ENCODE measurements around the gene OLFML2A.

The OLFML2A gene

DNA sequence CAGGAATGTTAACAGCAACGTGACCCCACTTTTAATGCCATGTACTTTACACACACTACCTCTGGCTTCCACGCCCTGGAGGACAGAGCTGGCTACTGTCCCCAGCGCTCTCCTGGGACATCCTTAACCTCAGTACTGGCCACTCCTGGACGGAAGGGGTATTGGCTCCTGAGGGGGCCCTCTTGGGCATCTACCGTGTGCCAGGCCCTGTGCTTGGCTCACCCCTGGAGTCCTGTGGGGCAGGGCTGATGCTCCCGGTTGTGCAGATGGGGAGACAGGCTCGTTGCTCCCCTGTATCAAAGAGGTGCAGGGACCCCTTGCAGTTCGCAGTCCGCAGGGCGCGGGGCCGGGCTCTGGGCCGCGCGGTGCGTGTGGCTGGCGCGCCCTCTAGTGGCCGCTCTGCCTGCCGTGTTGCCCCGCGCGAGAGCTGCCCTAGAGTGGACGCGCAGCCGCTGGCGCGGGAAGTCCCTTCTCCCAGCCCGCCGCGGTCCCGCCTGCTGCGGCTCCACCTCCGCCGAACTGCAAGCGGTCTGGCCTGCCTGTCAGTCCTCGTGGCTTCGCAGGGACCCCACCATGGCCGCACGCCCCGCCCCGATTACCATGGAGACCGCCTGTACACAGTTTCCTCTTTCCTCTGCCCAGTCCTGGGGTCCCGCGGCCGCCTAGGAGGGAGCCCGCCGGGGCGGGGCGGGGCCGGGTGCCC is 76.0 kb downstream of the OLFML2A start, which contains the start of gene WDR38:
Gene WDR38 (plus strand): TSS at position 632 of the 703 bp plus-strand sequence. CDS start 72 bp downstream, outside the sequence.
- DNase-seq (ENCODE audit: low read depth, low spot score): peak; percentile 41

DNA sequence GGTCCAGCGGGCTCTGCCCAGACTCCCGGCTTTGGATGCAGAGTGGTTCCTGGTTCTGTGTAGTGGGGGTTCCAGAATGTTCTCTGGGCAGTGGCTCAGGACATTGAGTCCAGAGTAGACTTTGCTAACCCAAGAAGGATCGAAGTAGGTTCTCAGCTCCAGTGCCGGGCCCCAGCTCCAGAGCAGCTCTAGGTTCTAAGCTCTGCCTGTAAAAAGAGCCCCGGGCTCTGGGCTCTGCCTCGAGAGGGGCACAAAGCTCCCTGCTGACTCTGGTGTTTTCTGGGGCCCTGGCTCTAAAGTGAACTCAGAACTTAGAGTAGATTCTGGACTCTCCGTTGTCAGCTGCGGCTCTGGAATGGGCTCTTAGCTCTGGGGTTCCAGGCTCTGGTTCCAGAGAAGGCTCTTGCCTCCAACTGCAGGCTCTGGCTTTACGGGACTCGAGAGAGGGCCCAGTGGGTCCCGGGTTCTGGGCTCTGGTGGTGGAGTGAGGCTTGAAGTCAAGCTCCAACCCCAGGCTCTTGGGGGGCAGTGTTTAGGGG is 76.7 kb downstream of the OLFML2A start:
- DNase-seq (ENCODE audit: low read depth, low spot score): no peak

DNA sequence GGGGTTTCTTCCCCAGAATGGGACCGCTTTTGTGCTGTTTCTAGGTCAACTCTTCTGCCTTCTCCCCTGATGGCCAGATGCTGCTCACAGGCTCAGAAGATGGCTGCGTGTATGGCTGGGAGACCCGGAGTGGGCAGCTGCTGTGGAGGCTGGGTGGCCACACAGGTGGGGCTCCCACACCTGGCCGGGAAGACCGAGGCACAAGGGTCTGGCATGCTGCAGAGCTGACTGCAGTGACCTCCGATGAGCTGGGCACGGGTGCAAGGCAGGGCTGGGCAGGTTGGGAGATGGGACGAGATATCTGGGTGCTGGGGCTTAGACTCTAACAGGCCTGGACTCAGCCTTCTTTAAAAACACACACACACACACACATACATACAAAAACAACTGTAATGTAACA is 77.2 kb downstream of the OLFML2A start:
- DNase-seq (ENCODE audit: low read depth, low spot score): no peak

DNA sequence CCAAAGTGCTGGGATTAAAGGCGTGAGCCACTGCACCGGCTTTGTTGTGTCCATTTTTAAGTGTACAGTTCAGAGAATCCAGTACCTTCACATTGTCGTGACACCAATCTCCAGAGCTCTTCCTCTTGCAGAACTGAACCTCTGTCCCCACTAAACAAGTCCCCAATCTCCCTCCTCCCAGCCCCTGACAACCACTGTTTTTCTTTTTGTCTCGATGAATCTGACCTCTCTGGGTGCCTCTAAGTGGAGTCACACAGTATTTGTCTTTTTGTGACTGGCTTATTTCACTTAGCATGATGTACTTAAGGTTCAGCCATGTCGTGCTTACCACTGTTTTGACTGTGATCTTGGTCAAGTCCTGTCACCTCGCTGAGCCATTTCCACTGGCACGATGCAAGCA is 77.9 kb downstream of the OLFML2A start:
- DNase-seq (ENCODE audit: low read depth, low spot score): no peak

DNA sequence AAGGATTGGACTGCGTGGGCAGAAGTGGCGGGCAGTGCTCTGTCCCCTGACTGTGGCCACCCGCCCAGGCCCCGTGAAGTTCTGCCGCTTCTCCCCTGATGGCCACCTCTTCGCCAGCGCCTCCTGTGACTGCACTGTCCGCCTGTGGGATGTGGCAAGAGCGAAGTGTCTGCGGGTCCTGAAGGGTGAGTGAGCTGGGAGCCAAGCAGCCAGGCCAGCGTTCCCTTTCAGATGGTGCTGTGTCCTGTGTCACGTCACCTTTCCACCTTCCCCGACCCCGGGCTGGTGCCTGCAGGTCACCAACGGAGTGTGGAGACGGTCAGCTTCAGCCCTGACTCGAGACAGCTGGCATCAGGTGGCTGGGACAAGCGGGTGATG is 78.6 kb downstream of the OLFML2A start:
- DNase-seq (ENCODE audit: low read depth, low spot score): no peak

DNA sequence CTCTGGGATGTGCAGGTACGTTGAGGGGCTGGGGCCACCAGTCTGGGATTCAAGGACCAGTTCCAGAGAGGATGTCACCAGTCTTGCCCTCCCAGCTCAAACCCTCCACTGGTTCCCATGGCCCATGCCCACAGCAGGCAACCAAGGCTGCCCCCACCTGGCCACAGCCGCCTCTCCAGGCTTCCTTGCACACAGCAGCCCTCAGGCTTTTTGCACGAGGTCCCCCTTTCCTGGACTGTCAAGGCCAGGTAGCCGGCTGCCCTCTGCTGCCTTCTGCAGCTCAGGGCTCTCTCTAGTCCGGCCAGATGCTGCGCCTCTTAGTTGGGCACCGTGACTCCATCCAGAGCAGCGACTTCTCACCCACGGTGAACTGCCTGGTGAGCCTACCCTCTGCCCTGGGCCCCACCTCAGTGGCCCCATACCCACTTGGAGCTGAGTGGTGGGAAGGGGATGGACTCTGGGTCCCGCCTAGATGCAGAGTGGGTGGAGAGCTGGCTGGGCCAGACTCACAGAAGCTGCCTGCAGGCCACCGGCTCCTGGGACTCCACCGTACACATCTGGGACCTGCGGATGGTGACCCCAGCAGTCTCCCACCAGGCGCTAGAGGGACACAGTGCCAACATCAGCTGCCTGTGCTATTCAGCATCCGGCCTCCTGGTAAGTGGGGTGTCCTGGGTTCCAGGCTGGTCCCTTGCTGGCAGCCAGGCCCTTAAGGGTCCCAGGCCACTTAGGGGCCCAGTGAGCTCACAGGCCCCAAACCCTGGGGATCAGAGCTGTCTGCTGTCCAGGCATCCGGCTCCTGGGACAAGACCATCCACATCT is 79.2 kb downstream of the OLFML2A start:
- DNase-seq (ENCODE audit: low read depth, low spot score): no peak

DNA sequence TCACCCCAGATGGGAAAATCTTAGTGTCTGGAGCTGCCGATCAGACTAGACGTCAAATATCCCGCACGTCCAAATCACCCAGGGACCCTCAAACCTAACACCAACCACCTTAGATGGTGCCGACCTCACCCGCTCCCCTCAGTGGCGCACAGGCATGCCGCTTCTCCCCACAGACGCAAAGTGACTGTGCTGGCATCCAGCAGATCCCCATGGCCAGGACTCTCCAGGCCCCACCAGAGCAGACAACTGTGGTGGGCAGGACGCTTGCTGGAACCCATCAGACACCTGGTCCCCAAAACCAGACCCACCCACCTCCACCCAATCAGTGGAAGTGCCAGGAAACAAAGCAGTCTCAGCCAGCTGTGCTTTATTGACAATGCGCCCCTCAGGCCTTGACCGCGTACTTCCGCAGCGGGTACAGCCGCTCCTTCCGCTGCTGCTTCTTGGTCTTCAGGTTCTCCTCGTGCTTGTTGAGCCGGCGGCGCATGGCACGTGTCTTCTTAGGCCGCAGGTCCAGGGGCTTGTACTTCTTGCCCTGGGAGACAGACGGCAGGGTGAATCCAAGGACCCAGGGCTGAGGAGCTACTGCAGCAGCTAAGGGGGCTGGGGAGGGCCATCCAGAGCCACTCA is 80.7 kb downstream of the OLFML2A start:
- DNase-seq (ENCODE audit: low read depth, low spot score): no peak

DNA sequence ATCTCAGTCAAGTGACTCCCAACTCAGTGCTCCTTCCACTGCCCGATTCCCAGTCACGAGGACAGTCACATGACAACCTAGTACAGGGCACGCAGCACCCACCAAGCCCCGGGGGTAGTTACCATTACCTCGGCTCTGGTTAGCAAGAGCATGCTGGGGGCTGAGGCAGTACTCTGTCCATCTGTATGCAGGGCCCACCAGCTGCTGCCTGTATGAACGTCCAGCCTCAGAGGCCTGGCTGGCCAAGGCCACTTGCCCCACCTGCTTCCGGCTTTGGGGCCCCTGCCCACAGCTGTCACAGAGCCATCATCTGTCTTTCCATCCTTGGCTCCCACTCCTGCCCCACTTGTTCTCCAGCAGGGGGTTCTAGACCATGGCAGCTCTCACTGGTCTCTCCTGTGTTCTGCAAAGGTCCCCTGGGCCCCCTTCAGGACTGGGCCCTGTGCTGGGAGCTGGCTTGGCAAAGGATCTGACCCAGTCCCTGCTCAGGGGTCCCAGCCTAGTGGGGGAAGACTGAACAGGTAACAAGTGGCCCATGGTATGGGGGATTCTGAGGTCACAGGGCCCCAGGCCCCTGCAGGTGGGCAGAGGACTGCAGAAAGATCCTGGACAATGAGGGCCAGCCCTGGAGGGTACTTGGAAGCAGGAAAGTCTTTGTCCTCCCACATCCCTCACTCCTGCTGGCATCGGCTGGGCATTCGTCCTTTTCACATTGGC is 81.6 kb downstream of the OLFML2A start:
- DNase-seq (ENCODE audit: low read depth, low spot score): no peak

DNA sequence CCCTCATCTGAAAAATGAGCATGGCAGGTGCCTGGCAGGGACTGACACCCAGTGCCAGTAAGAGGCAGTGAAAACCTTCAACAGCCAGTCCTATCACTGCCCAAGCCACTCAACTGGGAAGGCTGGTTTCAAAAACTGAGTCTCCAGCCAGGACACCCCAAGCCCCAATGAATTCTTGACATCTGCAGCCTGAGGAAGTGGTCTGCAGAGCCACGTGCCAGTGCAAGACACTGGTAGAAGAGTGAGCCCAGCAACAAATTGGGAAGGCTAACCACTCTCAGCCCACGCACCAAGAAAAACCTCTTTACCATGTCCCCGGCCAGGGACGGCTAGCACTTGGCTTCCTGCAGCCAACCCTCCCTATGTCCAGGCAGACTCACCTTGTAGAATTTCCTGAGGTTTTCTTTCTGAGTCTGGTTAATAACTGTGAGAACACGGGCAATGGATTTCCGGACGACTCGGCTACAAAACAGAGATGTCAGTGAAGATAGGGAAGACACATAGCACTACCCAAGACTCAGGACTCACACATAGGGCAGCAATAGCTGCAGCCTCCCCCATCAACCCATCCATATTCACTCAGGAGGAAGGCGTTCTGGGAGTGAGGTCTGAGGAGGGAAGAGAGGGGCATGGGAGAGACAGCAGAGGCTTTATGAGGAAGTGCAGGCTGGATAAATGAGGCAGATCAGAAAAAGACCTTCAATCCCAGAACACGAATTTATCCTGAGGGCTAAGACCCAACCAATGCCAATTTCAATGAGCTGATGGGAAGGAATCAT is 83.1 kb downstream of the OLFML2A start:
- DNase-seq (ENCODE audit: low read depth, low spot score): no peak

DNA sequence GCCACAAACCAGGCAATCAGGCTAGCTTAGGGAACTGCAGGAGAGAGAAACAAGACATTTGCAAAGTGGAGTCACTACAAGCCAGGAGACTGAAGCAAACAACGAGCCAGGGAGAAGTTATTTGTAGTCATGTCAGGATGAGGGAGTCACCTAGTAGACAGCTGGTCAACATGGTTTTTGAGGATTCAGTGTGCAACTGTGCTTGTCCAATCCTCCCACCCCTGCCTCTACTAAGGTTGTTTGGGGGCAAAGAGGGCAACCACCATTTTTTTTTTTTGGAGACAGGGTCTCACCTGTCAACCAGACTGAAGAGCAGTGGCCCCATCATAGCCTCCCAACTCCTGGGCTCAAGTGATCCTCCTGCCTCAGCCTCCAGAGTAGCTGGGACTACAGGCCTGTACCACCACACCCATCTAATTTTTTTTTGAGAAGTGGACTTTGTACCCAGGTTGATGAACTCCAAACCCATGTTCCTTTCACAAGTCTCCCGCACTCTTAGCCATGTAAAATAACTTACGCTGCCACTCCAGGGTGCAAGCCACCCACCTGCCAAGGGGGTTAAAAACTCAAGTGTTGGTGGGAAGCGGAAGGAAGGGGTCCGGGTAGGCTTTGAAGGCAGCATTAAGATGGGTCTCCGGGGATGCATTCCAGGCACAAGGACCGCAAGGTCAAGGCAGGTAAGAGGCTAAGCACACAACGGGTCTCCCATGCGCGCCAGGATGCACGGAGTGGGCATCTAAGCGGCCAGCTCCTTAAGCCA is 83.8 kb downstream of the OLFML2A start:
- DNase-seq (ENCODE audit: low read depth, low spot score): no peak

DNA sequence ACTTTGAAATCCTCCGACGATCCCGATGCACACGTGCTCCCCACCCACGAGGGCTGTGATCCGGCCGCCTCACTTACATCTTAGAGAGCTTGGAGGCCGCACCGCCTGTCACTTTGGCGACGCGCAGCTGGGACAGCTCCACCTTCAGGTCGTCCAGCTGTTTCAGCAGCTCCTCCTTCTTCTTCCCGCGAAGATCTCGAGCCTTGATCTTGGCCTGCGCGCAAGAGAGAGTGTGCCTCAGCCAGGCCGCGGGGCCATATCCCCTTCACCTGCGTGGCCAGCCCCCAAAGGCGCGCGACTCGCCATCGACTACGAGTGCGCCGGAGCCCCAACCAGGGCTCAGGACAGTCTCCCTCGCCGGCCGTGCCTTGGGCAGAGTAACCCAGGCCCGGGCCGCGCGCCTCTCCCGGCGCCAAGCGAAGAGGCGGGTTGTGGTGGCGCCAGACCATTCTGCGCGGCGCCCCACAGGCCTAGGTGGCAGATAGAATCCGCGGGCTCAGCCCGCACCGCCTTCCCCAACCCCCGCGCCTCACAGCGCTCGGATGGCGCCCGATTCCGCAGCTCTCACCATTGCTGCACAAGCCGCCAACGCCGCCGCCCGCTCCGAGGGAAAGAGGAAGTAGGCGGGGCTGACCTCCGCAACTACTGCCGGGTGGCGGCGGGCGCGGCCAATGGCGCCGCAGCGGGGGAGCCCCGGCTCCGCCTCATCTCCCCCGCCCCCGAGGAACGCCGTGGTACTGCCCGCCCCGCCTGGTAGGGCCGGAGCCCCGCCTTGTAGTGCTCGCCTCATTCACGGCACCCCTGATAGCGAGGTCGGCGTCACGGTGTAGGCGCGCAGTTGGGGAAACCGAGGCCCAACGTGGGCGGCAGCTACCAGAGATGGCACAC is 84.7 kb downstream of the OLFML2A start, which contains the start of the genes ARPC5L and RPL35:
Gene ARPC5L (plus strand): TSS at position 789 of the 888 bp plus-strand sequence. CDS start 7,161 bp downstream, outside the sequence.
Gene RPL35 (minus strand): TSS at position 616 of the 888 bp plus-strand sequence. CDS start 45 bp downstream, at position 571.
- peak; percentile 90 for DNase-seq (ENCODE audit: low read depth, low spot score)

DNA sequence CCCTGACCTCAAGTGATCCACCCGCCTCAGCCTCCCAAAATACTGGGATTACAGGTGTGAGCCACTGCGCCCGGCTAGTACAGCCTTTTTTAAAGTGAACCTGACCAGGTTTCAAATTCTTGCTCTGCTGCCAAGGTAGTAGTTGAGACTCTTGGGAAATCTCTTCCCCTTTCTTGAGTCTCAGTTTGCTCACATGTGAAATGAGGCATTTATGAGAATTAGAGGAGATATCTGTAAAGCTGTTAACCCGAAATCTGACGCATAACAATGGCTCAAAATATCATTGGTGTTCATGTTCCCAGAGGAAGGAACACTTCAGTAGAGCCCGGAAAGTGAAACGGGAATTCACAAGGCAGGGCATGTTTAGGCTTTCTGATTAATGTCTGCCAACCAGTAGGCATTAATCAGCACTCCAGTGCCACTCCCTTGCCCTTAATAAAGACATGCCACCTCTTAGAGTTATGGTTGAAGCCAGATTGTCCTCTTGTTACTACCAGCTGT is 86.5 kb downstream of the OLFML2A start:
- DNase-seq (ENCODE audit: low read depth, low spot score): no peak
